Small intestine (tissue), 7 donors: ENCODE results near the gene OR7A5. TPM values are rescaled to one million over a fixed set of nuclear protein-coding genes. Genes with fewer than 3 reads are reported as not detected.
A peak's percentile ranks its signal among the peaks of the same experiment; 100 is the strongest.
"Not testable (repeated sequence)": the region's sequence is repeated elsewhere in the genome, so short reads cannot be mapped to it uniquely, and the experiment has no call there.

Source experiments
- DNase-seq, 2 donors: peaks; one replicate each; pipeline versions ENCODE4 v3.0.0 to v3.0.0-alpha.2; 2013
- FAIRE-seq: peaks from 2 replicates; lab custom pipeline; 2012; peaks lifted over from hg19 to GRCh38; lab: Jason Lieb, UNC
- H3K27ac ChIP-seq, 3 donors: one replicate each; pipeline ENCODE4 v1.5.1; 2013; ENCODE audit warnings: low read length in 2 of 3, mild to moderate bottlenecking in 2 of 3, control low read depth in 1 of 3, inconsistent platforms in 1 of 3, low read depth in 1 of 3, moderate library complexity in 1 of 3
- H3K27me3 ChIP-seq, 3 donors: one replicate each; pipeline ENCODE4 v1.6.1; 2013; ENCODE audit warnings: low read length in 3 of 3, inconsistent platforms in 1 of 3; ENCODE audit not compliant: control insufficient read depth in 3 of 3, insufficient read depth in 3 of 3
- H3K36me3 ChIP-seq, 3 donors: one replicate each; pipeline ENCODE4 v1.6.1; 2013; ENCODE audit warnings: low read length in 3 of 3, inconsistent platforms in 1 of 3, low read depth in 1 of 3, mild to moderate bottlenecking in 1 of 3, moderate library complexity in 1 of 3; ENCODE audit not compliant: control insufficient read depth in 3 of 3, insufficient read depth in 2 of 3
- H3K4me1 ChIP-seq, 3 donors: one replicate each; pipeline ENCODE4 v1.6.1; 2013; ENCODE audit warnings: low read length in 2 of 3, inconsistent platforms in 1 of 3, low read depth in 1 of 3, mild to moderate bottlenecking in 1 of 3, moderate library complexity in 1 of 3; ENCODE audit not compliant: control insufficient read depth in 3 of 3, insufficient read depth in 2 of 3
- H3K4me3 ChIP-seq, 3 donors: one replicate each; pipeline ENCODE4 v1.5.1; 2013; ENCODE audit warnings: low read length in 3 of 3, control low read depth in 1 of 3, inconsistent platforms in 1 of 3, low read depth in 1 of 3, mild to moderate bottlenecking in 1 of 3, moderate library complexity in 1 of 3
- H3K9me3 ChIP-seq, 2 donors: one replicate each; pipeline ENCODE4 v1.6.1; 2013; ENCODE audit warnings: low read depth in 1 of 2, low read length in 1 of 2; ENCODE audit not compliant: control insufficient read depth in 2 of 2, insufficient read depth in 1 of 2
- WGBS, 3 donors: extraction: QIAGEN DNeasy Blood & Tissue Kit; methylation state at CpG; one replicate each; pipeline ENCODE4 v1.1.7; 2013; 5-methylcytosine and 5-hydroxymethylcytosine counted together
- polyA plus RNA-seq, 4 donors: library from polyadenylated mRNA; stranded (reverse) in 3 of 4; unstranded in 1 of 4; fragments of 200-250 nt in 3 of 4; fragments of 120-200 nt in 1 of 4; gene quantifications; one replicate each; pipeline versions ENCODE4 v1.2.1 to v1.2.3, GENCODE V29; 2013
- donor health status: healthy with polysubstance abuse.
- donor health status: control.
- donor health status: control.
- donor health status: Bipolar disorder and iron deficiency.
- donor health status: healthy.

OR7A5 gene
- polyA plus RNA-seq, 4 donors = not detected

- H3K27ac ChIP-seq = peak overlapping the region in 1 of 3 donors; percentile 5
- WGBS, 3 donors = 86 to 88% (median 88%) methylated on average over 16 of the region's 16 CpGs
- DNase-seq (no peak), FAIRE-seq (no peak)
- peaks cover 0 to 3% (median 0%) of the 10 kb centered on the region in 3 donors for H3K27me3 ChIP-seq
- no peak overlapping the region for H3K4me3 ChIP-seq
- no peaks in the 10 kb centered on the region for H3K9me3 ChIP-seq
- H3K4me1 ChIP-seq = no peaks in the 10 kb centered on the region
- H3K36me3 ChIP-seq = no peaks in the 10 kb centered on the region
Measured at GRCh38 chr19:14782626-14783409, 52.2 kb downstream of the OR7A5 start.

GRCh38 chr19:14781713-14782536 lies 53.1 kb downstream of the OR7A5 start:
- not testable (repeated sequence) for H3K4me1 ChIP-seq, H3K36me3 ChIP-seq, H3K4me3 ChIP-seq, H3K9me3 ChIP-seq, H3K27ac ChIP-seq, H3K27me3 ChIP-seq, DNase-seq, FAIRE-seq
- 87 to 88% (median 87%) methylated on average over 17 of the region's 17 CpGs for WGBS, 3 donors

- H3K27me3 ChIP-seq, H3K4me3 ChIP-seq, H3K9me3 ChIP-seq, H3K27ac ChIP-seq, DNase-seq, H3K4me1 ChIP-seq, H3K36me3 ChIP-seq, FAIRE-seq: not testable (repeated sequence)
- 65 to 73% (median 67%) methylated on average over 12 to 14 of the region's 14 CpGs for WGBS, 3 donors
Measured at GRCh38 chr19:14780622-14781225, 54.3 kb downstream of the OR7A5 start.

GRCh38 chr19:14779151-14779550 lies 55.8 kb downstream of the OR7A5 start:
- Histone ChIP-seq H3K4me1 (no peaks in the 10 kb centered on the region), H3K4me3 (no peak overlapping the region), H3K27ac (no peak overlapping the region), H3K27me3 (peaks cover 0 to 9% (median 0%) of the 10 kb centered on the region in 3 donors), H3K9me3 (no peaks in the 10 kb centered on the region), H3K36me3 (no peaks in the 10 kb centered on the region)
- DNase-seq (no peak), FAIRE-seq (no peak)
- WGBS, 3 donors = 51 to 61% (median 57%) methylated on average over 5 of the region's 5 CpGs

GRCh38 chr19:14778110-14778845 lies 56.7 kb downstream of the OR7A5 start, which contains the start of gene ADGRE2:
ADGRE2 (minus strand) TSS chr19:14778560; CDS start chr19:14776756, 1,804 bp downstream.
- H3K9me3 ChIP-seq, FAIRE-seq, H3K4me1 ChIP-seq, H3K36me3 ChIP-seq, DNase-seq, H3K27ac ChIP-seq, H3K27me3 ChIP-seq, H3K4me3 ChIP-seq: not testable (repeated sequence)
- 59 to 75% (median 67%) methylated on average over 11 to 12 of the region's 12 CpGs for WGBS, 3 donors

- 89 to 95% (median 95%) methylated on average over 4 of the region's 4 CpGs for WGBS, 3 donors
- not testable (repeated sequence) for FAIRE-seq, H3K27me3 ChIP-seq
Measured at GRCh38 chr19:14777645-14778044, 57.3 kb downstream of the OR7A5 start.

More at GRCh38 chr19:14777645-14778044, 57.3 kb downstream of the OR7A5 start:
- H3K27ac ChIP-seq, H3K4me1 ChIP-seq, H3K4me3 ChIP-seq, H3K9me3 ChIP-seq, H3K36me3 ChIP-seq, DNase-seq: not testable (repeated sequence)
